ENCODE measurements around the gene GPR3.
"Not testable (repeated sequence)": the region's sequence is repeated elsewhere in the genome, so short reads cannot be mapped to it uniquely, and the experiment has no call there.

Gene GPR3

DNA sequence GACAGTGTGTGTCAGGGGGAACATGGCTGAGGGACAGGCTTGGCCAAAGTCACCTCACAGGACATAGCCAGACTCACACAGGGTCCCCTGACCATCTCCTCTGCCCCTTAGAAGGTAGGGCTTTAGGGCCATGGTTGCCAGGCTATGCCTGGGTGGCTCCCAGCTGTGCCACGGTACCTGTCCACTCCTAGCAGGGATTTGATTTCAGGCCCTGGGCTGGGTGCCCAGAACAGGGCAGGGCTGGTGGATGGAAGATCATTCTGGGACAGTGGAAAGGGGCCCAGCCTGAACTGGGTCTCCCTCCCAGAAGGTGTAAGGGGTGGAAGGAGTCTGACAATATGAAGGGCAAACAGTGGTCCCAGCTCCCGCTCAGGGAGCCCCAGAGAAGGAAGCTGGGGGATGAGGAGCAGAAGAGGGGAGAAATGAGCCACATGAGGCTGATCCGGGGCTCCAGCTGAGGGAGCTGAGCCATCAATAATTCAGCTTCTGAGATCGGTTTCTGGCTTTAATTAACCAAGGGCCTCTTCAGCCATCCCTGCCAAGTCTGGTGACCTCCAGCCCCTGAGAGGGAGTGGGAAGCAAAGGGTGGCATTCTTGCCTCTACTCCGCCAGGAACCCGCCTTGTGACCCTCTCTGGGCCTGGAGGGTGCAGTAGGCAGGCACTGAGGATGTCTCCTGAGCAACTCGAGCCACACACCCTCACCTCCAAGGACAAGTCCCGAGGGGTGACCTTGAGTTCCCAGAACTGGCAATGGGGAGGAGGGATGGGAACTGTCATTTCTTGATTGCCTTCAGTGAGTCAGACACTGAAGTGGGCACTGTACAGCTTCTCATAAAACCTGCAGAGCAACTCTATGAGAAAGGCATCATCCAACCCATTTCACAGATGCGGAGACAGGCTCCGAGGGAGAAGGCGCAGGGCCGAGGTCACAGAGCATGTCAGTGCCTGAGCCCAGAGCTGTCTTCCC, 11.4 kb upstream of the GPR3 start:
- Histone ChIP-seq H3K36me3 (ENCODE audit: control insufficient read depth, insufficient read depth, low read length) (no peaks in the 10 kb centered on the region), H3K27me3 (replicated peaks; ENCODE audit: control insufficient read depth, insufficient read depth, low read length) (peaks cover 1% of the 10 kb centered on the region), H3K4me3 (replicated peaks; ENCODE audit: low read depth, low read length) (no peak overlapping the region)
- TF ChIP-seq, protein P1, sequence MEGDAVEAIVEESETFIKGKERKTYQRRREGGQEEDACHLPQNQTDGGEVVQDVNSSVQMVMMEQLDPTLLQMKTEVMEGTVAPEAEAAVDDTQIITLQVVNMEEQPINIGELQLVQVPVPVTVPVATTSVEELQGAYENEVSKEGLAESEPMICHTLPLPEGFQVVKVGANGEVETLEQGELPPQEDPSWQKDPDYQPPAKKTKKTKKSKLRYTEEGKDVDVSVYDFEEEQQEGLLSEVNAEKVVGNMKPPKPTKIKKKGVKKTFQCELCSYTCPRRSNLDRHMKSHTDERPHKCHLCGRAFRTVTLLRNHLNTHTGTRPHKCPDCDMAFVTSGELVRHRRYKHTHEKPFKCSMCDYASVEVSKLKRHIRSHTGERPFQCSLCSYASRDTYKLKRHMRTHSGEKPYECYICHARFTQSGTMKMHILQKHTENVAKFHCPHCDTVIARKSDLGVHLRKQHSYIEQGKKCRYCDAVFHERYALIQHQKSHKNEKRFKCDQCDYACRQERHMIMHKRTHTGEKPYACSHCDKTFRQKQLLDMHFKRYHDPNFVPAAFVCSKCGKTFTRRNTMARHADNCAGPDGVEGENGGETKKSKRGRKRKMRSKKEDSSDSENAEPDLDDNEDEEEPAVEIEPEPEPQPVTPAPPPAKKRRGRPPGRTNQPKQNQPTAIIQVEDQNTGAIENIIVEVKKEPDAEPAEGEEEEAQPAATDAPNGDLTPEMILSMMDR (IDR thresholded peaks at IDR 0.05; ENCODE audit: insufficient read depth, low read length, poor library complexity, severe bottlenecking): no peak
- DNase-seq (ENCODE audit: extremely low read depth, insufficient read length): no peak

DNA sequence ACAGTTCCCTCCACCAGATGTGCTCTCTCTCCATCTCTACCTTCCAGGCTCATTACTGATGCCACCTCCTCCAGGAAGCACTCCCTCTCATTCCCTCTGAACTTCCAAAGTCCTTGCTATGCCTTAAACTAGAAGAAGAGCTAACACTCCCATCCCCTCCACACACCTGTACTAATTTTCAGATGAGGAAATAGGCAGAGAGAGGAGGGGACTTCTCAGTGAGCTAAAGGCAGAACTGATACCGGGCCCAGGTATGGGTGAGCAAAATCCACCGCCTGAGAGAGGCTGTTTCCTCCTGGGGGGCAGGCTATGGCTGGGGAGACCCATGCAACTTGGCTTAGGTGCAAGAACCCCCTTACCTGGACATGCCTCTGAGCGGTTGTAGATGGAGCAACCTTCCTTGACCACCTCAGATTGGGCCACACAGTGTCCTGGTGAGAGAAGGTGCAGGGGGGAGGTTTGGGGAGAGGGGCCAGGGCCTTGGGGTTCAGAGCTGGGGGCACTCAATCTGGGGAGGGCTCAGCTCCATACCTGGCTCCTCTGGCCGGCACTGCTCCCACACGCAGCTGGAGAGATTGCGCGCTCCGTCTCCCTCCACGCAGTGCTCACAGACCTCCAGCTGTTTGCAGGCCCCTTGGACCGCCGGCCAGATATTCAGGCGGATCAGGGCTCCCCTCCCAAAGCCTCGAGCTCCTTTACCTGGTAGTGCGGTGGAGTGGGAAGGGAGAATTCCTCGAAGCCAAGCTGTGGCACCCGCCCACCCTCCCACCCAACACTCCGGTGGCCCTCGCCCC, 10.3 kb upstream of the GPR3 start:
- Histone ChIP-seq H3K4me3 (replicated peaks; ENCODE audit: low read depth, low read length) (no peak overlapping the region), H3K36me3 (ENCODE audit: control insufficient read depth, insufficient read depth, low read length) (no peaks in the 10 kb centered on the region), H3K27me3 (replicated peaks; ENCODE audit: control insufficient read depth, insufficient read depth, low read length) (no peaks in the 10 kb centered on the region; the same call in 1 of the 2 replicates)
- TF ChIP-seq, protein P1 (IDR thresholded peaks at IDR 0.05; ENCODE audit: insufficient read depth, low read length, poor library complexity, severe bottlenecking): no peak
- DNase-seq (ENCODE audit: extremely low read depth, insufficient read length): no peak

DNA sequence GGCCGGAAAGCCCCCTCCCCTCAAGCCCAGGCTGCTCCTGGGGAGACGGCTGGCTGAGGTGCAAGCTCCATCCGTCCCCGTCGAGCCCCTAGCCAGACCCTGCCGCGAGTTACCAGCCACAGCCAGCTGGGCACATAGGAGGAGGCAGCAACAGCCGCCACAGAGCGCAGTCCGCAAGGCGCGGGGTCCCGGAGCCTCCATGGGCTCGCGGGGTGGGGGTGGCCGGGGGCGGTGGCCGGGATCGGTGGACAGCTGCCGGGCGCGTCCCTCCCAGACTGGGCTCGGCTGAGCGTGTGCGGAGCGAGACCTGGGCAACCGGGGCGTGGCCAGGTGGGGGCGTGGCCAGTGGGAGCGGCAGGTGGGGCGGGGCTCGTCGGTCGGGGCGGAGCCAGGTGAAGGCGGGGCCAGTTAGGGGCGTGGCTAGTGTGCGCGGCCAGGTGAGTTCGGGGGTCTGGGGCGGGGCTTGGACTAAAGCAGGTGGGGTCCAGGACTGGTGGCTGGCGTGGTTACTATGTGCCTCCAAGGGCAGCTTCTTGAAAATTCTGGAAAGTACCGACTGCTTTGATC, 9.3 kb upstream of the GPR3 start, which contains the start of gene CD164L2:
CD164L2 (minus strand) TSS at position 295 of the 567 bp plus-strand sequence; CDS start at position 201, 94 bp downstream.
- TF ChIP-seq, protein P1 (IDR thresholded peaks at IDR 0.05; ENCODE audit: insufficient read depth, low read length, poor library complexity, severe bottlenecking): no peak
- no peaks in the 10 kb centered on the region; the same call in 1 of the 2 replicates for H3K27me3 ChIP-seq (replicated peaks; ENCODE audit: control insufficient read depth, insufficient read depth, low read length)
- H3K4me3 ChIP-seq (replicated peaks; ENCODE audit: low read depth, low read length): no peak within 1 kb of the TSS
- H3K36me3 ChIP-seq (ENCODE audit: control insufficient read depth, insufficient read depth, low read length): no peaks in the 10 kb centered on the region
- DNase-seq (ENCODE audit: extremely low read depth, insufficient read length): no peak

DNA sequence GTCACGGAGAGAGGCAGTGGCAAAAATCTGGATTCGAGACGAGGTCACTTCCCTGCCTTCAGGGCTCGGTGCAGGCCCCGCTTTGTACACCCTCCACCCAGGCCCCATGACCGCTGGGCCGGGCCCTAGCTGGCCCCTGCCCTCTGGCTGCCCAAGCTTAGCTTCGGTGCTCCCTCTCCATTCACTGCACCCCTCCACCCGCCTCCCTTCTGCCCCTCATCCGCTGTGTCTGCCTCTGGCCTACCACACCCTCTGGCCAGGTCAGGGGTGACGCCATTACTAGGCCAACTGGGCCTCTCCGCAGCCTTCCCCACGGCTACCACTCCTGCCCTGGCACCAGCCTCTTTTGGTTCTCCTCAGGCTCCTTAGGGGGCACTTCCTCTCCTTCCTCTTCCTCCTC, 8.8 kb upstream of the GPR3 start:
- TF ChIP-seq, protein P1 (IDR thresholded peaks at IDR 0.05; ENCODE audit: insufficient read depth, low read length, poor library complexity, severe bottlenecking): no peak
- H3K36me3 ChIP-seq (ENCODE audit: control insufficient read depth, insufficient read depth, low read length): no peaks in the 10 kb centered on the region
- DNase-seq (ENCODE audit: extremely low read depth, insufficient read length): no peak
- H3K4me3 ChIP-seq (replicated peaks; ENCODE audit: low read depth, low read length): no peak overlapping the region
- no peaks in the 10 kb centered on the region; the same call in 1 of the 2 replicates for H3K27me3 ChIP-seq (replicated peaks; ENCODE audit: control insufficient read depth, insufficient read depth, low read length)

DNA sequence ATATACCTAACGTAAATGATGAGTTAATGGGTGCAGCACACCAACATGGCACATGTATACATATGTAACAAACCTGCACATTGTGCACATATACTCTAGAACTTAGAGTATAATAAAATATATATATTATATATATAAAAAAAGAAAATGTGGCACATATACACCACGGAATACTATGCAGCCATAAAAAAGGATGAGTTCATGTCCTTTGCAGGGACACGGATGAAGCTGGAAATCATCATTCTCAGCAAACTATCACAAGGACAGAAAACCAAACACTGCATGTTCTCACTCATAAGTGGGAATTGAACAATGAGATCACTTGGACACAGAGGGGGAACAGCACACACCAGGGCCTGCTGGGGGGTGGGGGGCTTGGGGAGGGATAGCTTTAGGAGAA, 7.6 kb upstream of the GPR3 start:
- H3K36me3 ChIP-seq (ENCODE audit: control insufficient read depth, insufficient read depth, low read length); DNase-seq (ENCODE audit: extremely low read depth, insufficient read length); H3K4me3 ChIP-seq (replicated peaks; ENCODE audit: low read depth, low read length); H3K27me3 ChIP-seq (replicated peaks; ENCODE audit: control insufficient read depth, insufficient read depth, low read length): not testable (repeated sequence)

Data from GM06990 (cell line).